HCT116 (cell line): ENCODE results near the gene DPF3. TPM values are rescaled to one million over a fixed set of nuclear protein-coding genes. Genes with fewer than 3 reads are reported as not detected.

ENCODE experiments used
- ATAC-seq: fragments of 200-7000 bp; cut with Tn5 transposase; 2 replicates; pipeline ENCODE4 v1.9.1; 2020; ENCODE audit warnings: mild to moderate bottlenecking, moderate library complexity
- Bru-seq: library from RNA; stranded (reverse); fragments of 400-500 nt; gene quantifications from one replicate; lab custom pipeline; 2021; lab: Mats Ljungman, UMichigan
- BruChase-seq, 2 experiments: library from RNA; stranded (reverse); fragments of 400-500 nt; gene quantifications; one replicate each; lab custom pipeline; 2021; lab: Mats Ljungman, UMichigan
- BruUV-seq: library from RNA; stranded (reverse); fragments of 400-500 nt; replicated peaks from 2 replicates; lab custom pipeline; 2021; lab: Mats Ljungman, UMichigan
- CTCF ChIA-PET: fragments of 300-600 bp; sonication (Branson Sonifier 250); formaldehyde crosslinking; loops from one replicate; lab custom pipeline; 2021; ENCODE audit warnings: antibody characterized with exemption; lab: Charles Lee
- POLR2A ChIA-PET: fragments of 300-600, 350-600 bp; sonication (Branson Sonifier 250); formaldehyde crosslinking; loops from one replicate; lab custom pipeline; 2021; ENCODE audit warnings: antibody characterized with exemption; lab: Charles Lee
- RAD21 ChIA-PET, 2 experiments: fragments of 300-600 bp; sonication (Branson Sonifier 250); formaldehyde crosslinking; loops; one replicate each; lab custom pipeline; 2023; ENCODE audit warnings: low total read pairs in 2 of 2; ENCODE audit not compliant: uncharacterized antibody in 2 of 2, unreplicated experiment in 2 of 2, low non-redundant PET in 1 of 2; lab: Charles Lee
- DNase-seq: peaks from one replicate; pipeline ENCODE4 v3.0.0-alpha.2; 2010; ENCODE audit warnings: low read depth, low spot score
- H2AFZ ChIP-seq: fragments of 200-600 bp; shearing (Covaris generic), sonication (generic); 2 replicates; pipeline ENCODE4 v1.6.1; 2017; ENCODE audit warnings: low read depth, mixed run types, mixed read lengths, antibody characterized with exemption, low read length; ENCODE audit not compliant: poor library complexity, severe bottlenecking
- H3K27ac ChIP-seq: 2 replicates; pipeline ENCODE4 v1.5.1; 2012; ENCODE audit warnings: low read depth, low read length
- H3K27me3 ChIP-seq: fragments of 200-600 bp; sonication (generic); 2 replicates; pipeline ENCODE4 v1.6.1; 2016; ENCODE audit warnings: mixed run types, low read length, mixed read lengths; ENCODE audit not compliant: insufficient read depth
- H3K36me3 ChIP-seq, 2 experiments: fragments of 200-500 bp in 1 of 2; fragments of 200-600 bp in 1 of 2; sonication (Bioruptor generic) in 1 of 2; sonication (generic) in 1 of 2; 2 replicates each; pipeline versions ENCODE4 v1.5.1 to v1.6.1; 2014 to 2016; ENCODE audit warnings: low read length in 2 of 2, inconsistent platforms in 1 of 2, mixed read lengths in 1 of 2, mixed run types in 1 of 2; ENCODE audit not compliant: insufficient read depth in 2 of 2, control insufficient read depth in 1 of 2
- H3K4me1 ChIP-seq, 2 experiments: fragments of 200-600 bp in 1 of 2; sonication (generic) in 1 of 2; 2 replicates each; pipeline versions ENCODE4 v1.5.1 to v1.6.1; 2012 to 2017; ENCODE audit warnings: low read length in 2 of 2, inconsistent platforms in 1 of 2, mild to moderate bottlenecking in 1 of 2, mixed read lengths in 1 of 2, mixed run types in 1 of 2, moderate library complexity in 1 of 2; ENCODE audit not compliant: insufficient read depth in 2 of 2, control insufficient read depth in 1 of 2
- H3K4me2 ChIP-seq: fragments of 200-600 bp; sonication (generic); 2 replicates; pipeline ENCODE4 v1.6.1; 2017; ENCODE audit warnings: mixed run types, low read length, mixed read lengths
- H3K4me3 ChIP-seq, 2 experiments: fragments of 200-600 bp in 1 of 2; sonication (generic) in 1 of 2; replicated peaks in 1 of 2; 2 replicates each; pipeline ENCODE4 v1.5.1; 2011 to 2016; ENCODE audit warnings: low read length in 2 of 2, control low read depth in 1 of 2, low read depth in 1 of 2, mild to moderate bottlenecking in 1 of 2, mixed read lengths in 1 of 2, mixed run types in 1 of 2
- H3K79me2 ChIP-seq: fragments of 200-600 bp; sonication (generic); 2 replicates; pipeline ENCODE4 v1.6.1; 2017; ENCODE audit warnings: mild to moderate bottlenecking, mixed run types, low read length, moderate library complexity, mixed read lengths; ENCODE audit not compliant: insufficient read depth
- H3K9ac ChIP-seq: fragments of 200-600 bp; sonication (generic); 2 replicates; pipeline ENCODE4 v1.6.1; 2016; ENCODE audit warnings: low read length, mixed read lengths
- H3K9me2 ChIP-seq: fragments of 200-600 bp; sonication (generic), shearing (Covaris generic); 2 replicates; pipeline ENCODE4 v1.6.1; 2017; ENCODE audit warnings: mixed run types, mild to moderate bottlenecking, moderate library complexity; ENCODE audit not compliant: insufficient read depth
- H3K9me3 ChIP-seq, 2 experiments: fragments of 200-500 bp in 1 of 2; fragments of 200-600 bp in 1 of 2; sonication (Bioruptor generic) in 1 of 2; sonication (generic) in 1 of 2; 2 replicates each; pipeline ENCODE4 v1.6.1; 2014 to 2017; ENCODE audit warnings: low read length in 2 of 2, mixed read lengths in 2 of 2, inconsistent platforms in 1 of 2, low read depth in 1 of 2, mild to moderate bottlenecking in 1 of 2, mixed run types in 1 of 2, moderate library complexity in 1 of 2; ENCODE audit not compliant: control insufficient read depth in 1 of 2, insufficient read depth in 1 of 2
- H4K20me1 ChIP-seq: fragments of 200-600 bp; sonication (generic), shearing (Covaris generic); 2 replicates; pipeline ENCODE4 v1.6.1; 2017; ENCODE audit warnings: mixed run types, mild to moderate bottlenecking, moderate library complexity; ENCODE audit not compliant: insufficient read depth
- CBX3 ChIP-seq: IDR thresholded peaks from 2 replicates; pipeline ENCODE4 v1.6.1; 2012; ENCODE audit warnings: low read depth
- CTCF ChIP-seq, 3 experiments: fragments of 200-600 bp in 1 of 3; sonication (generic) in 1 of 3; IDR thresholded peaks in 2 of 3; conservative IDR thresholded peaks in 1 of 3; 2 replicates each; pipeline ENCODE4 v1.5.1; 2012 to 2017; ENCODE audit warnings: low read depth in 2 of 3, low read length in 2 of 3, antibody characterized with exemption in 1 of 3, borderline replicate concordance in 1 of 3, control low read depth in 1 of 3, mild to moderate bottlenecking in 1 of 3, mixed read lengths in 1 of 3, mixed run types in 1 of 3, moderate library complexity in 1 of 3; ENCODE audit not compliant: insufficient read depth in 1 of 3
- EGR1 ChIP-seq: IDR thresholded peaks from 2 replicates; pipeline ENCODE4 v1.6.1; 2012; ENCODE audit warnings: low read depth
- ELF1 ChIP-seq: IDR thresholded peaks from 2 replicates; pipeline ENCODE4 v1.6.1; 2012; ENCODE audit warnings: low read depth, borderline replicate concordance
- EZH2 ChIP-seq: fragments of 200-600 bp; sonication (generic); IDR thresholded peaks from 2 replicates; pipeline ENCODE4 v1.6.1; 2017; ENCODE audit warnings: antibody characterized with exemption, mixed run types
- EZH2phosphoT487 ChIP-seq: fragments of 200-600 bp; IDR thresholded peaks from 2 replicates; pipeline ENCODE4 v1.6.1; 2018; ENCODE audit warnings: antibody characterized with exemption, borderline replicate concordance
- FOSL1 ChIP-seq: IDR thresholded peaks from 2 replicates; pipeline ENCODE4 v1.6.1; 2012; ENCODE audit warnings: low read depth
- JUND ChIP-seq: IDR thresholded peaks from 2 replicates; pipeline ENCODE4 v1.6.1; 2012
- MAX ChIP-seq: IDR thresholded peaks from 2 replicates; pipeline ENCODE4 v1.6.1; 2012
- POLR2AphosphoS5 ChIP-seq: IDR thresholded peaks from 2 replicates; pipeline ENCODE4 v1.6.1; 2011; ENCODE audit warnings: mild to moderate bottlenecking, low read depth, low read length, moderate library complexity
- REST ChIP-seq: IDR thresholded peaks from 2 replicates; pipeline ENCODE4 v1.6.1; 2012; ENCODE audit warnings: low read depth
- SP1 ChIP-seq: IDR thresholded peaks from 2 replicates; pipeline ENCODE4 v1.6.1; 2012; ENCODE audit warnings: low read depth
- TCF7L2 ChIP-seq: IDR thresholded peaks from 2 replicates; pipeline ENCODE4 v1.7.0; 2011; ENCODE audit warnings: borderline replicate concordance, inconsistent platforms; ENCODE audit not compliant: insufficient read depth, insufficient read length; ENCODE audit errors: extremely low read depth
- YY1 ChIP-seq: IDR thresholded peaks from 2 replicates; pipeline ENCODE4 v1.6.1; 2011; ENCODE audit warnings: low read length, low read depth, moderate library complexity, mild to moderate bottlenecking; ENCODE audit not compliant: insufficient replicate concordance; ENCODE audit errors: extremely low read depth
- ZBTB33 ChIP-seq: IDR thresholded peaks from 2 replicates; pipeline ENCODE4 v1.6.1; 2011; ENCODE audit warnings: mild to moderate bottlenecking, low read length, moderate library complexity; ENCODE audit not compliant: insufficient replicate concordance; ENCODE audit errors: extremely low read depth
- ZFX ChIP-seq: fragments of 450-650 bp; IDR thresholded peaks from 2 replicates; pipeline ENCODE4 v1.6.1; 2017
- intact Hi-C: fragments of 100-400 bp; cut with micrococcal nuclease; formaldehyde crosslinking; loops from 2 replicates; pipeline ENCODE4 v1.10.0; 2022
- long read RNA-seq: library from polyadenylated mRNA; unstranded; transcript quantifications from one replicate; pipeline ENCODE4 v2.0.0, GENCODE V29; 2021; ENCODE audit not compliant: unreplicated experiment
- polyA plus RNA-seq: library from polyadenylated mRNA; unstranded; fragments of >200 nt; gene quantifications from 2 replicates; pipeline ENCODE4 v1.2.1, GENCODE V29; 2012; ENCODE audit warnings: missing spikeins
- total RNA-seq: library from RNA; stranded (reverse); gene quantifications from one replicate; pipeline ENCODE4 v1.2.1, GENCODE V29; 2021; ENCODE audit not compliant: unreplicated experiment

The DPF3 gene
- total RNA-seq (0.27 TPM), Bru-seq, nascent RNA (percentile 18 among the genes with signal in this experiment), BruChase-seq, experiment 1, labeled RNA remaining after a 6-hour chase (percentile 13 among the genes with signal in this experiment), BruChase-seq, experiment 2, labeled RNA remaining after a 2-hour chase (percentile 16 among the genes with signal in this experiment)
- 0.11 and 0.25 TPM in 2 replicates for polyA plus RNA-seq
- long read RNA-seq, full-length matches to known transcripts: 1 of 1 reads
- long read RNA-seq, partial matches to known transcripts: 0 of 1 reads
- long read RNA-seq, other reads (novel, unspliced or antisense): 0 of 1 reads

- intact Hi-C loops: no loop called here
- BruUV-seq: no TSS peak
- H3K79me2 ChIP-seq: no peaks in the 10 kb centered on the region
- H3K4me3 ChIP-seq: peak within 1 kb of the TSS; percentile 73 to 74
- ChIA-PET CTCF (interaction anchor here (0.8 to 3.0 kb wide), 4 partner anchors 11 to 380 kb away, joined by 4 to 23 read pairs (median 7); no protein-coding TSS in a partner anchor), RAD21 (interaction anchor here (0.6 to 1.1 kb wide), 3 partner anchors 156 to 380 kb away, joined by 3 to 5 read pairs (median 4); no protein-coding TSS in a partner anchor), POLR2A (interaction anchor here (0.8 to 1.4 kb wide), 4 partner anchors 10 to 380 kb away, joined by 3 to 4 read pairs (median 3); no protein-coding TSS in a partner anchor)
- DNase-seq (peak; percentile 91), ATAC-seq (peak; percentile 96)
- peak within 1 kb of the TSS; percentile 98 for H3K4me2 ChIP-seq
- no peaks in the 10 kb centered on the region for H3K9me2 ChIP-seq
- no peaks in the 10 kb centered on the region for H4K20me1 ChIP-seq
- no peaks in the 10 kb centered on the region for H3K36me3 ChIP-seq
- H3K27ac ChIP-seq: 0 out of 2 replicates have a peak within 1 kb of the TSS, but pooled peaks have one; percentile 17
- H3K4me1 ChIP-seq: peaks cover 9 to 23% of the 10 kb centered on the region in 2 experiments; a peak in 2 of 4 replicates
- H3K9ac ChIP-seq: peak within 1 kb of the TSS; percentile 34; the same call in 1 of the 2 replicates
- peaks cover 9% of the 10 kb centered on the region; the same call in 1 of the 2 replicates for H3K27me3 ChIP-seq
- no peaks in the 10 kb centered on the region for H3K9me3 ChIP-seq
- peak within 1 kb of the TSS; percentile 89 for H2AFZ ChIP-seq
- TF ChIP-seq ZBTB33: no peak
- TF ChIP-seq REST: no peak
- TF ChIP-seq TCF7L2: peak; percentile 82
- no peak for TF ChIP-seq CBX3
- TF ChIP-seq EGR1: no peak
- TF ChIP-seq EZH2: no peak
- TF ChIP-seq SP1: peak; percentile 61
- TF ChIP-seq CTCF (IDR thresholded peaks at IDR 0.05 in 2 of 3, conservative IDR thresholded peaks at IDR 0.05 in 1 of 3; ENCODE audit: borderline replicate concordance in 1 of 3, insufficient read depth in 1 of 3, low read depth in 2 of 3, low read length in 2 of 3): no peak
- no peak for TF ChIP-seq ZFX
- no peak for TF ChIP-seq ELF1
- TF ChIP-seq EZH2phosphoT487: no peak
- TF ChIP-seq FOSL1: no peak
- TF ChIP-seq YY1: no peak
- TF ChIP-seq JUND: no peak
- TF ChIP-seq POLR2AphosphoS5: 0 out of 2 replicates have a peak, but pooled peaks have one; percentile 15
- TF ChIP-seq MAX: peak; percentile 30; the same call in 1 of the 2 replicates
Observed at GRCh38 chr14:72893636-72894322, at the start of gene DPF3. TSS of gene DPF3 (minus strand) at chr14:72894101. CDS start at chr14:72894088, 13 bp downstream.
